Thyroid gland (tissue), 4 donors: Measurements from ENCODE around the gene FUOM. TPM values are rescaled to one million over a fixed set of nuclear protein-coding genes. Genes with fewer than 3 reads are reported as not detected.

Experiments used
- DNase-seq, 2 donors: peaks; one replicate each; pipeline ENCODE4 v3.0.0-alpha.2; 2019
- H3K27ac ChIP-seq, 3 donors: fragments of 200-600 bp; sonication (generic); 1 replicate in 2 of 3; 2 replicates in 1 of 3; pipeline ENCODE4 v1.5.1; 2016 to 2019; ENCODE audit warnings: mild to moderate bottlenecking in 1 of 3, moderate library complexity in 1 of 3
- H3K27me3 ChIP-seq: fragments of 200-600 bp; sonication (generic); one replicate; pipeline ENCODE4 v1.5.1; 2019
- H3K36me3 ChIP-seq, 2 donors: fragments of 200-600 bp; sonication (generic); one replicate each; pipeline ENCODE4 v1.5.1; 2016 to 2019
- H3K4me1 ChIP-seq, 2 donors: fragments of 200-600 bp; sonication (generic); one replicate each; pipeline ENCODE4 v1.5.1; 2017 to 2019
- H3K4me3 ChIP-seq, 3 donors: fragments of 200-600 bp; sonication (generic); replicated peaks in 1 of 3; 1 replicate in 2 of 3; 2 replicates in 1 of 3; pipeline ENCODE4 v1.5.1; 2016; ENCODE audit warnings: mild to moderate bottlenecking in 1 of 3
- H3K9me3 ChIP-seq: fragments of 200-600 bp; sonication (generic); one replicate; pipeline ENCODE4 v1.5.1; 2017
- POLR2A ChIP-seq, 2 donors: fragments of 450-650 bp; IDR thresholded peaks; one replicate each; pipeline ENCODE4 v1.6.1; 2017; ENCODE audit warnings: antibody characterized with exemption in 2 of 2, mild to moderate bottlenecking in 2 of 2, moderate library complexity in 1 of 2
- WGBS, 2 donors: methylation state at CpG; one replicate each; pipeline ENCODE4 v1.1.5; 2017; 5-methylcytosine and 5-hydroxymethylcytosine counted together
- intact Hi-C: fragments of 100-400 bp; cut with DNase I; formaldehyde crosslinking; loops from one replicate; pipeline ENCODE4 v1.15.1; 2023
- total RNA-seq, 4 donors: library from RNA; depleted of rRNA; stranded (reverse); fragments of >200 nt; gene quantifications; one replicate each; pipeline ENCODE4 v1.2.3, GENCODE V29; 2016
- TF ChIP-seq, protein P1 (sequence below), 6 experiments: fragments of 200-600 bp in 3 of 6; fragments of 450-650 bp in 3 of 6; sonication (generic) in 3 of 6; IDR thresholded peaks; one replicate each; pipeline ENCODE4 v1.5.1; 2016 to 2019; ENCODE audit warnings: antibody characterized with exemption in 6 of 6, mild to moderate bottlenecking in 2 of 6, inconsistent platforms in 1 of 6, moderate library complexity in 1 of 6

FUOM gene
- total RNA-seq, 4 donors from 2014 or later: 7.4 to 25.9 (median 18.9) TPM

DNA sequence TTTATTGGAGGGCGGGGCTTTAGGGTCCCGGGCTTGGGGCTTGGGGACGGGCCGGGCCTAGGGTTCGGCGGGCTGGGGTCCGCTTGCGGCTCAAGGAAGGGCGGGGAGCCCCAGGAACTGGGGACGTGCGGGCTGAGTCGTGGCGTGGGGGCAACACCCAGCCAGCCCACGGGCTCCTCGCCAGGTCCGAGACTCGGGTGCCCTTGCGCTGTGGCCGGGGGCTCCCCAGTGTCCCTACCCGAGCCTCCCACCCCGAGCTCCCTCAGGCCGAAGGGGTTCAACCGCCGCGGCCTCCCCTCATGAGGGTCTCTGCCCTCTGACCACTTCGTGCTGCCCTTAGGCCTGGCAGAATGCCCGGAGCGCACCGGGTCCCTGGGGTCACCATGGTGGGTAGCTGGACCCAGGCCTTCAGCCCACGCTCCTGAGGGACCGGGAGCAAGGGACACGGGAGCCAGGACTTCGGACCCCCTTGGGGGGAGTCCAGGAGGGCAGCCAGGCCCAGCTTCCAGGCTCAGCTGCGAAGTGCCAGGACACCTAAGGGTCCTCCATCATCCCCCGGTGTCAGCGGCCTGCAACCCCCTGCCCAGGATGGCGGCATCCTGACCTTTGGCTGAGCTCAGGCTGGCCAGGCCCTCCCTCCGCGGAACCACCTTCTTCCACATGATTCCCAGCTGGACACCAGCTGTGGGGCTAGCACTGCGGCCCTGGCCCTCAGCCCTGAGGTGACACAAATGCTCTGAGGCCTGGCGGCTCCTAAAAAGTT, 524 bp upstream of the FUOM start:
- no peak for TF ChIP-seq POLR2A (IDR thresholded peaks at IDR 0.05)
- TF ChIP-seq, protein P1, sequence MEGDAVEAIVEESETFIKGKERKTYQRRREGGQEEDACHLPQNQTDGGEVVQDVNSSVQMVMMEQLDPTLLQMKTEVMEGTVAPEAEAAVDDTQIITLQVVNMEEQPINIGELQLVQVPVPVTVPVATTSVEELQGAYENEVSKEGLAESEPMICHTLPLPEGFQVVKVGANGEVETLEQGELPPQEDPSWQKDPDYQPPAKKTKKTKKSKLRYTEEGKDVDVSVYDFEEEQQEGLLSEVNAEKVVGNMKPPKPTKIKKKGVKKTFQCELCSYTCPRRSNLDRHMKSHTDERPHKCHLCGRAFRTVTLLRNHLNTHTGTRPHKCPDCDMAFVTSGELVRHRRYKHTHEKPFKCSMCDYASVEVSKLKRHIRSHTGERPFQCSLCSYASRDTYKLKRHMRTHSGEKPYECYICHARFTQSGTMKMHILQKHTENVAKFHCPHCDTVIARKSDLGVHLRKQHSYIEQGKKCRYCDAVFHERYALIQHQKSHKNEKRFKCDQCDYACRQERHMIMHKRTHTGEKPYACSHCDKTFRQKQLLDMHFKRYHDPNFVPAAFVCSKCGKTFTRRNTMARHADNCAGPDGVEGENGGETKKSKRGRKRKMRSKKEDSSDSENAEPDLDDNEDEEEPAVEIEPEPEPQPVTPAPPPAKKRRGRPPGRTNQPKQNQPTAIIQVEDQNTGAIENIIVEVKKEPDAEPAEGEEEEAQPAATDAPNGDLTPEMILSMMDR (IDR thresholded peaks at IDR 0.05): no peak
- Histone ChIP-seq H3K27me3 (no peaks in the 10 kb centered on the region), H3K27ac (no peak overlapping the region), H3K4me3 (no peak overlapping the region), H3K4me1 (peaks cover 0 to 15% of the 10 kb centered on the region in 2 donors), H3K36me3 (peaks cover 7 to 13% of the 10 kb centered on the region in 2 donors), H3K9me3 (no peaks in the 10 kb centered on the region)
- DNase-seq: no peak
- intact Hi-C loops: no loop called here
- 99 to 100% methylated on average over 7 to 9 of the region's 41 CpGs for WGBS, 2 donors

DNA sequence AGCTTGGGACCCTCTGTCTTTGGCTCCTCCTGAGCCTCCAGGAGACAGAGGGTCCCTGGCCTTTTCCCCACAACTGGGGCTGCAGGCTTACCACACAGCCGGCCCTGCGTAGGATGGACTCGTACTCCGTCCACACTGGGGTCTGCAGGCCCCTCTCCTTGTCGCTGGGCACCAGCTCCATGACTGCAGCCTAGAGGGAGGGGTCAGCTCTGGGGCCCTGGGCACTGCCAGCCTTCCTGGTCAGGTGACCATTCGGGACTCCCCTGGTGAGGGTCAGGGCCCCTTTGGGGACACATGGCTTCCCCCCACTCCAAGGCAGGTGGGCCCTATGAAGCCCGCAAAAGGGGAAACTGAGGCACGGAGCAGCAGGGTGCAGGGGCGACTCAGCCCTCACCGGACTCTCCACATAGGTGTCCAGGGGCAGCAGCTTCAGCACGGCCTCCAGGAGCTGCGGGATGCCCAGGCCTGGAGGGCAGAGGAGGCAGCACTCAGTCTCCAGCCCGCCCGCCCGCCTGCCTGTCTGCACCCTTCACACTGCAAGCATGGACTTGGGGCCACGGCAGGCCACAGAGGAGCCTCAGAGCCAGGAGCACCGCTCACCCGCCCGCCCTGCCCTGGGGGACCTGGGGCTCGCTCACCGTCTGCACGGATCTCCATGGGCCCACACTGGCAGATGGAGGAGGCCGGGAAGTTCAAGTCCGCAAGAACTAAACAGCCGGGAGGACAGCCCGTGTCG, 1.1 kb downstream of the FUOM start:
- TF ChIP-seq POLR2A (IDR thresholded peaks at IDR 0.05): no peak
- TF ChIP-seq, protein P1 (IDR thresholded peaks at IDR 0.05): no peak
- 61 to 69% methylated on average over 8 to 13 of the region's 27 CpGs for WGBS, 2 donors
- H3K27me3 ChIP-seq: no peaks in the 10 kb centered on the region
- H3K36me3 ChIP-seq: peaks cover 0 to under 1% of the 10 kb centered on the region in 2 donors
- H3K27ac ChIP-seq: no peak overlapping the region
- intact Hi-C loops: no loop called here
- no peaks in the 10 kb centered on the region for H3K9me3 ChIP-seq
- H3K4me3 ChIP-seq: peak overlapping the region in 1 of 3 donors; percentile 56
- H3K4me1 ChIP-seq: peaks cover 0 to 15% of the 10 kb centered on the region in 2 donors
- DNase-seq: no peak

DNA sequence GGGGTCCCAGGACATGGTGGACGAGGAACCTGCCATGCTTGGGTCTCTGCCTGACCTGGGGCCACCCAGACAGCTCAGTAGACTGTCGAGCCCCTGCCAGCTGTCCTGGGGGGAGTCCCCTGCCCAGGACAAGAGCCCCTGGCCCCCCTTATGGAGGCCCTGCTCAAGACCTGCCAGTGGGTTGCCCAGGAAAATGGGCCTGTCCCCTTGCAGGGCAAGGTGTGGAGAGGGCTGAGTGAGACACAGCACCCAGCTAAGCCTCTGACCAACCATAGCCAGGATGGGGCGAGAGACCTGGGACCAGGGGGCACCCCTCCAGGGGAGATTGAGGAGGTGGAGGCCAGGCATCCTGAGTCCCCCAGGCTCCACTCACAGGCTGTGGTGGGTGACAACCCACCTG, 1.8 kb downstream of the FUOM start:
- WGBS, 2 donors: 100% methylated on average over 2 of the region's 3 CpGs; no CpG with 5 or more reads in 1 of the 2 donors
- Histone ChIP-seq H3K9me3 (no peaks in the 10 kb centered on the region), H3K27me3 (no peaks in the 10 kb centered on the region), H3K36me3 (no peaks in the 10 kb centered on the region), H3K4me1 (peaks cover 0 to 15% of the 10 kb centered on the region in 2 donors), H3K4me3 (no peak overlapping the region), H3K27ac (no peak overlapping the region)
- no peak for TF ChIP-seq POLR2A (IDR thresholded peaks at IDR 0.05)
- TF ChIP-seq, protein P1 (IDR thresholded peaks at IDR 0.05): no peak
- intact Hi-C loops: no loop called here
- no peak for DNase-seq

DNA sequence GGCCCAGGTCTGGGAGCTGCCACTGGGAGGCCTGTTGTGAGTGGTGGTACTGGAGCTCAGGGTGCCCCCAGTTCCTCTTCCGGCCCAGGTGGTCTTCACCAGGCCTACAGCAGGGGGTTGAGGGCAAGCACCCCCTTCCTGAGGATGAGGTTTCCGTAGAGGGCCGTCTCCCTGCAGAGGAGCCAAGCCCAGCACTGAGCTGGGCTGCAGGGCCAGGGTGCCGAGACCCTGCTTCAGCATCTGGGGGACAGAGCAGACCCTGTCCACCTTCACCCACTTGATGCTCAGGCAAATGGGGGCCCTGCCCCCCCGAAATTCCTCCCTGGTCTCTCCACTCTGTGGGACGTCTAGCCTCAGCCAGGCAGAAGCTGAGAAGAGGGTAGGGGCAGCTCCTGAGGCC, 2.6 kb downstream of the FUOM start:
- no peaks in the 10 kb centered on the region for H3K27me3 ChIP-seq

More for the DNA sequence above, 2.6 kb downstream of the FUOM start:
- WGBS, 2 donors: 97 to 100% methylated on average over 4 to 5 of the region's 6 CpGs
- no peak for TF ChIP-seq POLR2A (IDR thresholded peaks at IDR 0.05)
- TF ChIP-seq, protein P1 (IDR thresholded peaks at IDR 0.05): no peak
- Histone ChIP-seq H3K4me3 (no peak overlapping the region), H3K4me1 (peaks cover 0 to 15% of the 10 kb centered on the region in 2 donors), H3K9me3 (no peaks in the 10 kb centered on the region), H3K36me3 (no peaks in the 10 kb centered on the region), H3K27ac (no peak overlapping the region)
- DNase-seq: no peak
- intact Hi-C loops: no loop called here
